Stimulated activated CD8-positive, alpha-beta memory T cell treated with anti-CD3 and anti-CD28 coated beads, Interleukin-4, amount 100 ng/mL, for 48 hours (primary cell): ENCODE results near the gene HLF.

Experiments used
- DNase-seq: peaks from one replicate; pipeline ENCODE4 v3.0.0-alpha.2; 2020

Gene HLF

GRCh38 chr17:55334285-55334684 is 69.5 kb downstream of the HLF start:
- DNase-seq: no peak

- no peak for DNase-seq
These were observed 70.3 kb downstream of the HLF start for GRCh38 chr17:55334881-55335540.

- DNase-seq: no peak
These were observed 70.9 kb downstream of the HLF start for GRCh38 chr17:55335625-55336024.

GRCh38 chr17:55336426-55336825 is 71.7 kb downstream of the HLF start:
- no peak for DNase-seq

- DNase-seq: no peak
These were observed 75.4 kb downstream of the HLF start for GRCh38 chr17:55340176-55340575.

- DNase-seq: no peak
These were observed 75.9 kb downstream of the HLF start for GRCh38 chr17:55340686-55341085.

GRCh38 chr17:55341432-55341831 is 76.7 kb downstream of the HLF start:
- DNase-seq: no peak

- DNase-seq: no peak
These were observed 78.2 kb downstream of the HLF start for GRCh38 chr17:55342800-55343585.

GRCh38 chr17:55343900-55344513 is 79.2 kb downstream of the HLF start:
- no peak for DNase-seq

- no peak for DNase-seq
These were observed 79.8 kb downstream of the HLF start for GRCh38 chr17:55344514-55344997.

- no peak for DNase-seq
These were observed 80.4 kb downstream of the HLF start for GRCh38 chr17:55345132-55345531.

GRCh38 chr17:55346658-55347057 is 81.9 kb downstream of the HLF start:
- no peak for DNase-seq

- no peak for DNase-seq
These were observed 82.6 kb downstream of the HLF start for GRCh38 chr17:55347341-55347740.

GRCh38 chr17:55348749-55349354 is 84.1 kb downstream of the HLF start:
- DNase-seq: peak; percentile 53

- no peak for DNase-seq
These were observed 86.1 kb downstream of the HLF start for GRCh38 chr17:55350825-55351205.

GRCh38 chr17:55351226-55351625 is 86.5 kb downstream of the HLF start:
- DNase-seq: no peak

GRCh38 chr17:55354010-55354409 is 89.2 kb downstream of the HLF start:
- no peak for DNase-seq

- DNase-seq: no peak
These were observed 90.2 kb downstream of the HLF start for GRCh38 chr17:55354941-55355340.

GRCh38 chr17:55356434-55357328 is 91.9 kb downstream of the HLF start:
- DNase-seq: peak; percentile 83

GRCh38 chr17:55360971-55361370 is 96.2 kb downstream of the HLF start:
- no peak for DNase-seq

GRCh38 chr17:55363033-55363432 is 98.3 kb downstream of the HLF start:
- no peak for DNase-seq

GRCh38 chr17:55366020-55366481 is 101.3 kb downstream of the HLF start:
- DNase-seq: no peak
